AG10803 (cell line): ENCODE results near the gene LRRN2.
"Not testable (repeated sequence)": the region's sequence is repeated elsewhere in the genome, so short reads cannot be mapped to it uniquely, and the experiment has no call there.

Experiments used
- DNase-seq: peaks from one replicate; pipeline ENCODE4 v3.0.0; 2010; ENCODE audit warnings: low read depth
- H3K4me3 ChIP-seq: 2 replicates; pipeline ENCODE4 v1.5.1; 2011; ENCODE audit warnings: mild to moderate bottlenecking, low read length, control low read depth
- TF ChIP-seq, protein P1 (sequence below): conservative IDR thresholded peaks from 2 replicates; pipeline ENCODE4 v1.5.1; 2011; ENCODE audit warnings: mild to moderate bottlenecking, low read length, control low read depth, inconsistent platforms

Gene LRRN2

DNA sequence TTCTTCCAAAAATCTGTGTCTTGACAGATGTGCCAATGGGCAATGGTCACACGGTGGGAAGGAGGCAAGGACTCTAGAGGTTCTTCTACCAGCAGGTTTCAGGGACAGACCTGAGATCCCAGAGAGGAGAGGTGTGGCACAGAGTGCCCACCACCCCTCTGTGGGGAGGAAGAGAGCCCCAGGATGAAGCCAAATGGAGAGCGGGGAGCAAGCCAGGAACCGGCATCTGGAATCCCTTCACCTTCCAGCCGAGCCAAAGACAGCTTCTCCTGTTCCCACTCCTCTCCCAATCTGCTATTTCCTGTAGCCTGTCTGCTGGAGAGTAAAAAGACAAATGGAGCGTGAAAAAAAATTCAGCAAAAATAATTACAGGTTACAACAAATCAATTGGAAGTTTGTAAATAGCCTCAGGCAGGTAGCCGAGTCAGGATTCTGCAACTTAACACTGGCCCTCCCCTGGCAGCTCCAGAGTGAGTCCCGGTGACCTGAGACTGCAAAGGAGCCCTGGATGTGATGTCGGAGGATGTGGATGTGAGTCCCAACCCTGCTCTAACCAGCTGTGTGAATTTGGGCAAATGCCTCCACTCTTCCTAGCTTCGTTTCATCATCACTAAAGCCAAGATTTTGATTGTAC lies 45.4 kb upstream of the LRRN2 start:
- TF ChIP-seq, protein P1, sequence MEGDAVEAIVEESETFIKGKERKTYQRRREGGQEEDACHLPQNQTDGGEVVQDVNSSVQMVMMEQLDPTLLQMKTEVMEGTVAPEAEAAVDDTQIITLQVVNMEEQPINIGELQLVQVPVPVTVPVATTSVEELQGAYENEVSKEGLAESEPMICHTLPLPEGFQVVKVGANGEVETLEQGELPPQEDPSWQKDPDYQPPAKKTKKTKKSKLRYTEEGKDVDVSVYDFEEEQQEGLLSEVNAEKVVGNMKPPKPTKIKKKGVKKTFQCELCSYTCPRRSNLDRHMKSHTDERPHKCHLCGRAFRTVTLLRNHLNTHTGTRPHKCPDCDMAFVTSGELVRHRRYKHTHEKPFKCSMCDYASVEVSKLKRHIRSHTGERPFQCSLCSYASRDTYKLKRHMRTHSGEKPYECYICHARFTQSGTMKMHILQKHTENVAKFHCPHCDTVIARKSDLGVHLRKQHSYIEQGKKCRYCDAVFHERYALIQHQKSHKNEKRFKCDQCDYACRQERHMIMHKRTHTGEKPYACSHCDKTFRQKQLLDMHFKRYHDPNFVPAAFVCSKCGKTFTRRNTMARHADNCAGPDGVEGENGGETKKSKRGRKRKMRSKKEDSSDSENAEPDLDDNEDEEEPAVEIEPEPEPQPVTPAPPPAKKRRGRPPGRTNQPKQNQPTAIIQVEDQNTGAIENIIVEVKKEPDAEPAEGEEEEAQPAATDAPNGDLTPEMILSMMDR, result no peak
- no peak overlapping the region for H3K4me3 ChIP-seq
- no peak for DNase-seq

DNA sequence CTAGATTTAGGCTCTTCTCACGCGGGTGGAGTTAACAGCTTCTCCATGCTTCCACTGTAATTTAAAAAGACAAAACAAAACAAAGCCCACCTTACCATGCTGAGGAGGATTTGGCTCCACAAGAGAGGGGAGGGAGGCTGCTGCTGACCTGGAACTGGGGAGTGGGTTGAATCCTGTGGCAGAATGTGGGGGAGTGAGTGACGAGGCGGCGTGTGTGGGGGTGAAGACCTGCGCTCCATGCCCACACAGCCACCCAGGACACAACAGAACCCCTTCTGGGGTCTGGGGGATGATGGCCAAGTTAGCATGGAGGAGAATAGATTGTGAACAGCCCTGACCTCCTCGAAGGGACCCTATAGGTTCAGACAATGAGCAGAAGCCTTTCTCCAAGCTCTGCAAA lies 44.0 kb upstream of the LRRN2 start:
- no peak overlapping the region for H3K4me3 ChIP-seq
- no peak for DNase-seq
- TF ChIP-seq, protein P1, result no peak

DNA sequence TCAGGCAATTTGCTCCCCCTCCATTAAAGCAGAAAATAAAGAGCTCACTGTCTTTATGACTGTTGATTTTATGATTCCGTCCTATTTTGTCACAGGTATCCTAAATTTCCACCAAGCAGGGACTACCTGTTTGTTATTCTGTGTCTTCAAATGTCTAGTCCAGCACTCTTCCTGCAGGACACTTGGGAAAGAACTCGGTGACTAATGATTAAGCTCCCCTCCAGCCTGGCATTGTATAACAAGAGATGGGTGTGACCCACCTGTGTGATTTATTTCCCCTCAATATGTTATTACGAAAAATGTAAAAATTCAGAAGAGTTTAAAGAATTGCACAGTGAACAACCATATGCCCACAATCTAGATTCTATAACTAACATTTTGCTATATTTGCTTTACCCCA lies 42.9 kb upstream of the LRRN2 start:
- DNase-seq, result no peak
- H3K4me3 ChIP-seq, result no peak overlapping the region
- TF ChIP-seq, protein P1, result no peak

DNA sequence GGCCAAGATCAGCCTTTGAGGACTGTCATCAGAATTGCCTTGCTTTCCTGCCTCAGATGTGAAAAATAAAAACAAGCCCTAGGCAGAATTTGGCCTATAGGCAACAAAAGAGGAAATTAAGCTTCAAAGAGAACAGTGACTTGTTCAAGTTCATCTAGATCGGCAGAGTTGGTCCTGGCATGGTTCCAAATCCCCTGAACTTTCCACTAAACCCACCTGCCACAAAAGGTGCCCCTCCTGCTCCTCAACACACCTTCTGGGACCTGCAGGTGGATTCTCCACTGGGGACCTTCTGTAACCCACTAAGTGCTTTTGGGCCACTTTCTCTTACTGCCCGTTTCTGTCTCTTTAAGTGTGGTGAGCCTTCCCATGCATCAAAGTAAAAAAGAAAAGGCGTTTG lies 42.5 kb upstream of the LRRN2 start:
- TF ChIP-seq, protein P1, result no peak
- DNase-seq, result no peak

DNA sequence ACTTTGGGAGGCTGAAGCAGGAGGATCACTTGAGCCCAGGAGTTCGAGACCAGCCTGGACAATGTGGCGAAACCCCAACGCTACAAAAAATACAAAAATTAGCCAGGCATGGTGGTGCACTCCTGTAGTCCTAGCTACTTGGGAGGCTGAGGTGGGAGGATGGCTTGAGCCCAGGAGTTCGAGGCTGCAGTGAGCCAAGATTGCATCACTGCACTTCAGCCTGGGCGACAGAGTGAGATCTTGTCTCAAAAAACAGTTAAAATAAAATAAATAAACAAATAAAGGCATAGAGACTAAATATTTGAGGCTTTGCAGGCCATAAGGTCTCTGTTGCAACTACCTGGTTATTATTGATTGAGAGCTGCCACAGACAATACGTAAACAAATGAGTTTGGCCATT lies 41.9 kb upstream of the LRRN2 start:
- not testable (repeated sequence) for H3K4me3 ChIP-seq, DNase-seq

More for the DNA sequence above, 42.5 kb upstream of the LRRN2 start:
- no peak overlapping the region for H3K4me3 ChIP-seq

DNA sequence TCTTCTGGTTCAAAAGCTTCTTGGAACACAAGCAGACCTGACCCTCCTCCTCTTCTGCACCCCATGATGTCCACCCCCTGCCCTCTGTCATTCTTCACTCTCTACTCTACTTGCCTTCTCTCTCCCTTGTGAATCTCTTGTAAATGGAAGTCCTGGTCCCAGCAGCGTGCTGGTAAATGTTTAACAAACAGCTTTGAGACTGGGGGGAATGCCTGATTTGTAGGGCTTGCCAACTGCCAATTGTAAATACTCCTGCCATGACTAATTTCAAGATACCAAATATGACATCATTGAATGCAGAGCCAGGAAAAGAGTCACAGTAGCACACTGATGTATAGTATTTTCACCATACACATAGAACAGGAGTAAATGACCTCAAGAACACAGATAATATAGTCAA lies 40.9 kb upstream of the LRRN2 start:
- TF ChIP-seq, protein P1, result no peak
- peak; percentile 4 for DNase-seq
- H3K4me3 ChIP-seq, result no peak overlapping the region

DNA sequence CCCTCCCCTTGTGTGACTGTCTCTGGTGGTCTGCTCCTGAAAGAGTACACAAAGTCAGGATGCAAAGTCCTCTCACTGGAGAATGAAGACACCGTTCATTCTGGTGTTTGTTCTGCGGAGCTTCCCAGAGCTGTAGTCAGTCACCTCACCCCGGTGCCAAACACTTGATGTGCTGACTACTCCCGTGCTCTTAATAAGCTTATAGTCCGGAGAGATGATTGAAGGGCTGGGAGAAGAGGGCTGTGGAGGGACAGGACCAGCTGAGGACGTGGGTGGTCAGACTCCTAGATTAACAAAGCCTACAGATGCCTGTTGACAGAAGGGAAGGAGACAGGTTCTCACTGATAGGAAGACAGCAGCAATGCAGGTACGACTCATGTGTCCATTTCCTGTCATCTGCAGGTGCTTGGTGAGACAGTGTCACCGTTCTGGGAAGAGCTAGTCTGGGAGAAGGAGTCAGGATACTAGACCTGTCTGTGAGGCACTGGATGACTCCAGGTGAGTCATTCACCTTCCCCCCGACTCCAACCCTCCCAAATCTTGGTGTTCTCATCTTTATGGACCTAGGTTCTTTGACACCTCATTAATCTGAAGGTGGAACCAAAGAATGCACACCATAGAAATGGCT lies 40.4 kb upstream of the LRRN2 start:
- no peak for DNase-seq
- TF ChIP-seq, protein P1, result no peak
- H3K4me3 ChIP-seq, result no peak overlapping the region
